COLO668 (cell line): ENCODE results near the gene NOTUM.
A peak's percentile ranks its signal among the peaks of the same experiment; 100 is the strongest.

ENCODE experiments used
- DNase-seq: peaks from one replicate; lab custom pipeline; 2025; ENCODE audit not compliant: unreplicated experiment; lab: John Stamatoyannopoulos, UW

The NOTUM gene

DNA sequence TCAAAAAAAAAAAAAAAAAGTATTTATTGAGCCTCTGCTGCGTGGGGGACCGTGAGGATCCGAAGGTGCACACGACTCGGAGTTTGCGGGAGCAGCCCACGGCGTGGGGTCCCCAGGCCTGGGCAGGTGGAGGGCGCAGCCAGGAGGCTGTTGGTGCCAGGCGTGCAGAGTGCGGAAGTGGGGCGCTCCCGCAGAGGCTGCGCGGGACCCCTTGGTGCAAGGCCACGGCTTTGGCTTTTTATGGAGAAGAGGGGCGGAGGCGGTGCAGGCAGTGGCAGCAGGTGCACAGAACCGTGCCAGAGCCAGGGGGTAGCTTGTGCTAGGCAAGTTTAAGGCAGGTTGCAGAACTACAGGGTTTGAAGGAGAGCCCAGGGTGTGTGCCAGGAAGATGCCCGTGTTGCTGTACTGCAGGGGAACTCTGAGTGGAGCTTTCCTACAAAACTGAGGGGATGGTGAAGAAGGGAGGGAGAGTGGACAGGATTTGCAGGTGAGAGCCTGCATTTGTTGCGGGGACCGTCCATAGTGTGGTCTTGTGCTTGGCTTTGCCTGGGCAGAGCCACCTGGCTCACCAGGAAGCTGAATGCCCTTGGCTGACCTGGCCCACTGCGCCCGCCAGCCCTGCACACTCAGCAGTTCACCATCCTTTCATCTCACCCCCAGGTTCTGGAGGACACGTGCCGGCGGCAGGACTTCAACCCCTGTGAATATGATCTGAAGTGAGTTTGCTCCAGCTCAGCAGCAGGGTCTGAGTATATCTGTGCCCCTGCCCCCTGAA is 17.7 kb upstream of the NOTUM start:
- peak; percentile 16 for DNase-seq

DNA sequence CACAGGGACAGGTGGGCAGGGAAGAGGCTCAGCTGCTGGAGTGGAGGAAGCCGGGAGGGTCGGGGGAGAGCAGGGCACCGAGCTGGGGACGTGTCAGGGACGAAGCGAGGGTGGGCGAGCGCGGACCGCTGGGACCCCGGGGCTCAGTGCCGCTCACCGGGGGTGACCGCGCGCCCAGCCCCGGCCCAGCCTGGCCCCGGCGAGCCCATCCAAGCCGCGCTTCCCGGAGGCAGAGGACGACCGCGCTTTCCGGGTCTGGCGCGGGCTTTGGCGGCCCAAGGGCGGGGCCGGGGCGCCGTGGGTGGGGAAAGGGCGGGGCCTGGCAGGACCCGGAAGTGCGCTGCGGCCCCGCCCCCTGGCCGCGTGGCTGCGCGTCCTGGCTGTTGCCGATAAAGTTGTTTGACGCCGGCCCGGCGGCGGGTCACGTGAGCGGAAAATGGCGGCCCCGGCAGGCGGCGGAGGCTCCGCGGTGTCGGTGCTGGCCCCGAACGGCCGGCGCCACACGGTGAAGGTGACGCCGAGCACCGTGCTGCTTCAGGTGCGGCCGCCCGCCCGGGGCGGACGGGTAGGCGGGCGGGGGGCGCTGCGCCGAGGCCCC is 16.3 kb upstream of the NOTUM start, which contains the start of gene ASPSCR1:
TSS of gene ASPSCR1 (plus strand) at position 419 of the 598 bp plus-strand sequence. CDS start at position 437, 18 bp downstream.
- DNase-seq = peak; percentile 89

DNA sequence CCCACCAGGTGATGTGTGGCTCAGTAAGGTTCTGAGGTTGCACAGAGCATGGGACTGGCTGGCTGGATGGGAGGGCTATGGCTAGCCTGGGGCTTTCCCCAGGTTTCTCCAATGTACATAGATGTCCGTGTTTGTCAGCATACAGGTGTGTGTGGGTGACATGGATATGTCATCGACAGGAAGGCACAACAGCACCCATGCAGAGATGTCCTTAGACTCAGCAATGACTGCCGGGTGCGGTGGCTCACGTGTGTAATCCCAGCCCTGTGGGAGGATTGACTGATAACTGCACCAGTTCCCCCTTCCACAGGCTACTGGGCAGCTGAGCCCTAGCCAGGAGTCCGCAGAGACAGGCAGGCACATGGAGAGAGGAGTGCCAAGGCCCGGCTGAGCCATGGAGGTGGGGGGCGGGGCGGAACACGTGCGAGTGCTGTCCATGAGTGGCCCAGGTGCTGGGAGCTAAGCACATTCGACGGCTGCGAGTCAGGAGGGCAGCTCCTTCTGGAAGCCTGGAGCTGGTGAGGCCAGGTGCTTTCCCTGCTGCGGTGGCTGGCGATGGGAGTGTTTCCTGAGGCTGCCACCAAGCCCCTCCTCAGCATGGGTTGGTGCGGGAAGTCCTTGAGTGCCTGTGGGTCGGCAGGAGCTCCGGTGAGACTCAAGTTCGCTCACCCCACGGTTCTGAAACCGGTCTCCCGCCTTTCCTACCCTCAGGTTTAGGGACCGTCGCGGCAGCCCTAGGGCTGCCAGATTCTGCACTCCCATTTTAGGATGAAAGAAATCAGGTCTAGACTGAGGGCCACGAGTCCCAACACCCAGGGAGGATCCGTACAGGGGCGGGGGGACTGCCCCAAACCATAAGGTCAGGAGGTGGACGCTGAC is 15.6 kb upstream of the NOTUM start:
- DNase-seq = peak; percentile 82

DNA sequence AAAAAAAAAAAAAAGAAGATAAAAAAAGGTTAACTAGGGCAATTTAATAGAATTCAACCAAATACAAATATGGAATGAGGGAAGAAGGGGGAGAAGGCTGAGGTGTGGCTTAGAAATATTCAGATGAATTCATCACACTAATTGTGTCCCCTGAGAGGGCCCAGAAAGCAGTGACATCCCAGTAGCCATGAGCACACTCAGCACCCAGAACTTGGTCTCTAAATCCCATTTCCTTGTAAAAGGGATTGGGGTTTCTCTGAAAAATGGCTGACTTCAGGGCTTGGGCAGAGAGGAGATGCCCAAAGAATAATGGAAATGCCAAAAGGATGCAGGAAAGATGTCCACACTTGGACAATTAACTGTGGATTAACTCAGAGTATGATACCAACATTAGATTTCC is 12.4 kb upstream of the NOTUM start:
- no peak for DNase-seq

DNA sequence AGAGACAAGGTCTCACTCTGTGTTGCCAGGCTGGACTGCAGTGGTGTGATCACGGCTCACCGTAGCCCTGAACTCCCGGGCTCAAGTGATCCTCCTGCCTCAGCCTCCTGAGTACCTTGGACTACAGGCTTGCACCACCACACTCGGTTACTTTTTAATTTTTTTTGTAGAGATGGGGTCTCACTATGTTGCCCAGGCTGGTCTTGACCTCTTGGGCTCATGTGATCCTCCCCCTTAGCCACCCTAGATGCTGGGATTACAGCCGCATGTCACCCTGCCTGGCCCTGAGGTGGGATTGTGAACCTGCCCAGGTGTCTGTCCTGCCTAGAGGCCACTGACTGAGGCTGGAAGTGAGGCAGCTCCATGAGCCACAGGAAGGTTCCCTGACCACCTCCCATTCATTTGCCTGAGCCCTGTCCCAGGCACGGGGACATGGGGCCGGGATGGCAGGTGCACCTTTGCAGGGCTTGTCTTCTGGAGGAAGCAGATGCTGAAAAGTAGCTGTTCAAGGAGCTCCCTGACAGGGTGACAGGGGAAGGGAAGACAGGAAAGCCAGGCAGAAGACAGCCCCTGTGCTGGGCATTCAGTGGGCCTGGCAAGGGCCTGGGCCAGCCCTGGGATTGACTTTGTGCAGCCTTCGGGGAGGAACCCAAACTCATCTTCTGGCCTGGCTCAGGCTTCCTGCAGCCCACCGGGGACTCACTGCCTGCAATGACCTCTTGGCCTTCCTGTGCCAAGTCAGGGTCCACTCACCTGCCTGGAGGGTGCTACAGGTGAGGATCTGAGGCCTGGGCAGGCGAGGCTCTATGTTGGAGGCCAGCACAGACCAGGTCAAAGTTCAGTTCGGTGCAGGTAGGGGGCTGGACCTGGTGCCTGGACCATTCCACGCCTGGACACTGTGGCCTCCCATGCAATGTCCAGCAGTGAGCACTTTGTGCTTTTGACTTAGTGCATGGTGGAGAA is 8.1 kb upstream of the NOTUM start:
- no peak for DNase-seq

DNA sequence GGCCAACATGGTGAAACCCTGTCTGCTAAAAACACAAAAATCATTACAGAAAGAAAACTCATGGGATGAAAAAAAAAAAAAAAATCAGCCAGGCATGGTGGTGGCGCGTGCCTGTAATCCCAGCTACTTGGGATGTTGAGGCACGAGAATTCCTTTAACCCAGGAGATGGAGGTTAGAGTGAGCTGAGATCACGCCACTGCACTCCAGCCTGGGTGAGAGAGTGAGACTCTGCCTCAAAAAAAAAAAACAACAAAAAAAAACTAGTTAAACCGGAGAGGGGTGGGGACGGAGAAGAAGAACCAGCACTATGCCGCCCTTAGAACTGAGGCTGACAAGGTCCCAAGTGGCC is 7.4 kb upstream of the NOTUM start:
- DNase-seq = no peak

DNA sequence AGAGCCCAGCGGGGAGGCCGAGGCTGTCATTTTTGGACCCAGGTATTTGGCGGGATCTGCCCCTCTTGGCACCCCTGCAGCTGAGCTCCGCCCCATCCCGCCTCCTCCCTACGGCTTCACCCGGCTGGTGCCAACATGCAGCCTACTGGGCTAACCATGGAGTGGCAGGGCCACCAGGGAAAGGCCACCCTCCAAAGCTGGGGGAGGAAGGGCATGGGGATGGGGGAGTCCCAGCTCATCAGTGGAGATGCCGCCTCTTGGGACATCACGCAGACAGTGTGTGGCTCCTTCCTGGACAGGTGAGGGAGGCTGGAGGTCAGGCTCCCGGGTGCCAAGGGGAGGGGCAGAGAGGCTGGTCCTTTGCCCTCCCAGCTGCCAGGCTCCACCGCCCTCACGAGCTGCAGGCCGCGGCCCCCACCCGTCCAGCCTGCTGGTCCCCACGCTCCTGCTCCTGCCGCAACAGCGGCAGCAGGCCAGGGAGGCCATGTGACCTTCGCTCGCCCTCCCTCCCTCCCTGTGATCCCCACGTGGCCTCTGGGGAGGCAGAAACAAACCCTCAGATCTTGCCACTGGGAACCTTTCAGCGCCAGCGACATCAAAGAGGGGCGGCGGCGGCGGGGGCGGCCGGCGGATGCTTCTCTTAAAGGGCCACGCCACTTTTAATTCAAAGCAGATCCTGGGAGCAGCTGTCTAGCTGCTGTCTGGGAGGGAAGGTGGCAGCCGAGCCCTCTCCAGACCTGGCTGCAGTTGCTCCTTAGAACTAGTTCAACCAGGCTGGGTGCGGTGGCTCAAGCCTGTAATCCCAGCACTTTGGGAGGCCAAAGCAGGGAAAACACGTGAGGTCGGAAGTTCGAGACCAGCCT is 6.8 kb upstream of the NOTUM start:
- peak; percentile 62 for DNase-seq

DNA sequence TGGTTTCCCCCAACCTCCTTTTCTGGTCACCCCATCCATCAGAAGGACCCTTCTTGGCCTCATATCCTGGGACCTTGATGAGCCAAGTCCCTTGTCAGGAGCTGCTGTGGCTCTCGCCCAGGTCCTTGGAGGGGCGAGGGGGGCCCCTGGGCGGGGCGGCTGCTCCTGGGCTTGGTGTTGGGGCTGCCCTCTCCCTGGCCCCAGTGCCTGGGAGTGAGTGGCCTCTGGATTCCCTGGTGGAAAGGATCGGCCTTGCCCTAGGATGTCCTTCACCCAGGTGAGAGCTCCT is 6.2 kb upstream of the NOTUM start:
- DNase-seq = no peak

DNA sequence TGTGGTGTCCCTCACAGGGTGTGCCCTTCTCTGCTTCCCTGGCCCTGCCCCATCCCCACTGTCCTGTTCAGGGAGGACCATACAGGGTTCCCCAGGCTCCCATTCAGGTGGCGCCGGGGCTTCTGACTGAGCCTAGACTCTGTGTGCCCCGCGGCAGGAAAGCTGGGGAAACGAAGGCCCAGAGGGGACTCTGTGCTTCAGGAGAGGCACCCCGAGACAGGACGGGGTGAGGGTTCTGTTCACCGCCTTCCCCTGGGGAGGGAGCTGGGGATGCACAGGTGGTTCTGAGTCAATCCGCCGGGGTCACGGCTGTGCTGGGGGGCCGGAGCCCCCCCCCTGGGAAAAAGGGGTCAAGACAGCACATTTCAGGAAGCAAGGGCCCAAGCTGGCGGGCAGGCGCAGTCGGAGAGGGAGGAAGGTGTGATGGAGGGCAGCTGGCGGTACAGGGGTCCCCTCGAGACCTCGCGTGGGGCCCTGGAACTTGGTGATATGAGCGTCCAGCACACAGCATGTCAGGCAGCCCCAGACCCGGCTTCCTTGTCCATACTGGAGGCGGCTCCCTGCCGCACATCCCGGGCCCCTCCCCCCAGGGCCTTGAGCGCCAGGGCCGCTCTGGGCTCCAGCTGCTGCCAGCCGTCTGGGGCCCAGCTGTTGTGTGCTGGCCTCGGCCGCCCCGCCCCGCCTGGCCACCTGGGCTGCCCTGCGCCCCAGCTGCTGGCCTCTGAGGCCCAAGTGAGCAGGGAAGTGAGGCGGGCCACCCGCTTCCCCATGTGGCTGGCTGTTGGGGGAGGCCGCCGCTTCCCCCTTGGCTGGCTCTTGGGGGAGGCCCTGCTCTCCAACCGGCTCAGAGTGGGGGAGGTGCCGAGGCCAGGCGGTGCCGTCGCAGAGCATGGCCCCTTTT is 5.6 kb upstream of the NOTUM start:
- peak; percentile 93 for DNase-seq

DNA sequence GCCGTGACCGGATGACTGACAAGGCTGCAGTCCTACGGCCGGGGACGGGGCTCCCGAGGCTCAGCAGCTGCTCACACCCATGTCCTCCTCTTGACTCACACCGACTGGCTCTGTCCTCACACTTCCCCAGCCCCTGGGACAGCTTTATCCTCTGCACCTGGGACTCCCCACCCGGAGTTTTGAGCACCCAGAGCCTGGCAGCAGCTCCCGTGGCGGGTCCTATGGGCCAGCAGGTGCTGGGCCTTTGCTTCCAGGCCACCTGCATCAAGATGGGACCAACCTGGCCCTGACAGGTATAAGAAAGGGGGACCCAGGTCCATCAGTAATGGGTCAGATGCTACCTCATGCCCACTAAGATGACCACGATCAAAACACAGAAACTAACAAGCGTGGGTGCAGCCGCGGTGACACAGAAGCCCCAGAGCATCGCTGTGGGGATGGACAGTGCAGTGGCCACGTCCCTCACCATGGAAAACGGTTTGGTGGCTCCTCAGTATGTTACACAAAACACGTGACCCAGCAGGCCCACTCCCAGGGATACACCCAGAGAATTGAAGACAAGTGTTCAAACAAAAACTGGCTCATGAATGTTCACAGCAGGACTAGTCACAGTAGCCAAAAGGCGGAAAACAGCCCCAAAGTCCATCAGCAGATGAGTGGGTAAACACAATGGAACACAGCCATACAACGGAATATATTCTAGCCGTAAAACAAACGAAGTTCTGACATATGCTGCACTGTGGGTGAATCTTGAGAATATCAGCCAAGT is 3.3 kb upstream of the NOTUM start:
- DNase-seq = no peak

DNA sequence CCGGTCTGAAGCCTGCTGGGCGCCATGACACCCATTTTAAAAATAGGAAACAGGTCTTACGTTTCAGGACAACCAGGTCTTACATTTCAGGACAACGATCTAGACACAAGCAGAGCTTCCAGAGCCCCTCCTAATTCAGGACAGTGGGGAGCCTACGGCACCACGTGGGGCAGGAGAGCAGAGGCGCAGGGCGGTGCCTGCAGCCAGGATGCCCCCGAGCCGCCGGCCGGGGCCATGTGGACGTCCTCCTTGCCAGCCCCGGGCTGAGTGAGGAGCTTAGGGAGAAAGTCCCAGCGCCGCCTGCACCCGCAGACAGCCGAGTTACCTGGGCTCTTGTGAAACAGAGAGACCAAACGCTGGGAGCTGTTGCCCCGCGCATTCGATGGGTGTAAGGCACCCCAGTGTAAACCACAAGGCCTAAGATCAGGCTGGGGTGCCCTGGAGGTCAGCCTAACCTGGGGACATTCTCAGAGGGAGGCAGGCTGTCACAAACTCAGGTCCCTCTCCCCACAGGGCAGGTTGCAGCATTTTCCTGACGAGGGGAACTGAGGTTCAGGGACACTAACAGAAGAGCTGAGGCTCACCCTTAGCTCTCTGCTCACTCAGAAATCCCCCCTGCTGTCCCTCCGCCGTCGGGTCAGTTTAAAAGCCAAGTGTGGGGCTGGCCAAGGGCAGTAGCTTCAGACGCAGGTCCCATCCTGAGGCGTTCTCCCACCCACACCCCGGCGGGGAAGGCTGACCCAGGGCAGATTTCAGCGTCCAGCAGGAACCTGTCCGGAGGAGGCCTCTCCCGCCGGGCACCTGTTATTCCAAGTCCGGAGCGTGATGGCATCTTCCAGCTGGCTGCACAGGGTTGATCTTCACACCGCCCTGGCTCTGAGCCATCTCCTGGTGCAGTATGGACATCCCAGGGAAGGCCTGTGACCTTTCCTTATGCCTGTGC is 1.8 kb upstream of the NOTUM start:
- DNase-seq = no peak

DNA sequence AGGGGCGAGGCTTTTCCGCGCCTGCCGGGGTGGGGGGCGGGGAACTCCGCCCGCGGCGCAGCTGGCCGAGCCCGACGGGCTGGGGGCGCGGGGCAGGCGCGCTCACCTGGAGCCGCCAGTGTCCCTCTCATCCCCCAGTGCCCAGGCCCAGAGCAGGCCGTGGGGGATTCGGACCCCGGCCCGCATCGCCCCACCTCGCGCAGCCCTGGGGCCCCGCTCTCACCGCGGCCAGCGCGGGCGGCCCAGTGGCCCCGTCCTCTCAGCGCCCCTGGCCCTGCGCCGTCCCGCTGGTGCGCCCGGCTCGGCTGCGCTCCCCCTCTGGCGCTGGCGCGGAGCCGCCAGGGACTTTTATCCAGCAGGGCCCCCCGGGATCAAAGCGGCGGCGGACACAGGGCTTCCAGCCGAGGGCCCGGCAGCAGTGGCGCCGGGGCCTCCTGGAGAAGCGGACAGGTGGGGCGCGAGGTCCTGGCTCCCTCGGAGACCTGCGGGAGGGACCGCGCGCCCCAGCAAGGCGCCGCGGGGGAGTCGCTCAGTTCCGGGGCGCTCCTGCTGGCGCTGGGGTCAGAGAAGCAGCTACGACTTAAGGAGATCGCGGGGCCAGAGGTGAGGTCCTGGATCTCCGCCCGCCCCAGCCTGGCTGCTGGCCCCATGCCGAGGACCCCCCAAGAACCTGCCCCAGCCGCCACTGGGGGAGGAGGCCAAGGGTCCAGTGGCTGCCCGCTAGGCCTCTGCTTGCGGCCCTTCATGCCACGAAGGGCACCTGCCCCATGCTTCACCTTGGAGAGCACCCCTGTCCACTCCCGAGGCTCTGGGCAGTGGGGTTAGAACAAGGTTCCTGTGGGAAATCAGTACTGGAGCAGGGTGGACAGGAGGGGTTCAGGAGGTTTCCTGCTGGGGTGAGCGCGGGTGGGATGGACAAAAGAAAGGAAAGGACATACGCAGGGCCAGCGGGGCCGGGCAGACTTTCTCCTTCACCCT is 823 bp upstream of the NOTUM start:
- DNase-seq = no peak

DNA sequence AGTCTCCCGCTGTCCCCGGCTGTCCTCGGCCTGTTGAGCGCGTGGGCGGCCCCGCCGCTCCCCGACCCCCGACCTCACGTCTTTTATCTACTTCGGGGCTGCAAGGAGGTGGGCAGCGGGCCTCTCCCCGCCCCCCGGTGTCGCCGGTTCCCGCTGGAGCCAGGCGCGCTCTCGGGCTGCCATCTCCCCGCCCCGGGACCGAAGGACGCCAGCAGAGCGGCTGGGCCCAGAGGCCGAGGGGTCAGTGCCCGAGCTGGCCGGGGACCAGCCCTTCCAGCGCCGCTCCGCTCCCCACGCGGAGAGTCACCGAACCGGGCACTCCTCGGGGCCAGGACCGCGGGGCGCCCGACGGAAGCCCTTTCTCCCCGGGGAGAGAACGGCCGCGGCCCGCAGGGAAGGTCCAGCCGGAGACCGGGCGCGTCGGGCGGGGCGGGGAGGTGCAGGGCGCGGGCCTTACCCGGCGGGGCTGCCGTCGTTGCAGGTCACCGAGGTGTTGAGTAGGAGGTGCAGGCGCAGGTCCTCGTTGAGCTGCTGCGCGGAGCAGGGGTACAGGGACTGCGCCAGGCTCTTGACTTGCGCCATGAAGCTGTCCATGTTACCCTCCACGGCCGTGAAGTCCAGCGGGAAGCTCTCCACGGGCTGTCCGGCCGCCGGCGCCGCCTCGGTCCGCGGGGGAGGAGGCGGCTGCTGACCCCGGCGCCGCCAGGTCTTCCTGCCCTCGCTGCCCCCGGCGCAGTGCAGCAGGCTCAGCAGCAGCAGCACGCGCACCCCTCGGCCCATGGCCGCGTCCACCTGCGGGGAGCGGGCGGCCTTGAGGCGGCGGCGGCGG is 643 bp downstream of the NOTUM start:
- DNase-seq = peak; percentile 12

DNA sequence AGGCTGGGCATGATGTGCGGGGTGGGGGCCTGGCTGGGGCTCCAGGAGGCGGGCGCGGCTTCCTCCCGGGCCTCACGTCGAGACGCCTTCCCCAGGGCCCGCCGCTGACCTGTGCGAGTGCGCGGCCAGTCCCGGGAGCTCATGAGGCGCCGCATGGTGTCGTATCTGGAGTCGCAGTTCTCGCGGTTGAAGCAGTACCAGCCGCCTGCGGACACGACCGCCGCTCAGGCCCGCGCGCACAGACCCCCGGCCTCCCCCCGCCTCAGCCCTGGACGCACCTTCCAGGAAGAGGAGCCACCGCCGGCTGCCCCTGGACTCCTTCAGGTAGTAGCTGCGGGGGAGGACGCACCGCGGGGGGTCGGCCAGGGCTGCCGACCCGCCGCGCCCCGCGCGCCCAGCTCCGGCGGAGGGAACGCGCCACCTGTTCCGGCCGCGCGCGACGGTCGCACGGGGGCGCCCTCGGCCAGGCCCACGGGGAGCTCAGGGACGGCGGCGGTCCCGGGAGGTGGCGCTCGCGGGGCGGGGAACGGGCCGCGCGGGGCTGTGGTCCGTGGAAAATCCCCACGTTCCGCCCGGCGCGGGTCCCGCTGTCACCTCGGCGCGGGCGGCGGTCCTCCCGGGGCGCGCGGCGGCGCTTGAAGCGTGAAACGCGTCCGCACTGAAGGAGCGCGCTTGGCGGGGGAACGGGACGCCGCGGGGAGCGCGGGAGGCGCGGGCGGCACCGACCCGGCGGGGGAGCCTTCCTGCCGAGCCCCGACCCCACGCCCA is 1.4 kb downstream of the NOTUM start:
- peak; percentile 78 for DNase-seq
